Tibial artery (tissue), 4 donors: ENCODE data around the gene MSANTD3.
"Not testable (repeated sequence)": the region's sequence is repeated elsewhere in the genome, so short reads cannot be mapped to it uniquely, and the experiment has no call there.

Source experiments
- DNase-seq, 2 donors: peaks; one replicate each; pipeline ENCODE4 v3.0.0-alpha.2; 2019
- H3K27ac ChIP-seq, 2 donors: fragments of 200-600 bp; sonication (generic) in 1 of 2; 1 replicate in 1 of 2; 2 replicates in 1 of 2; pipeline ENCODE4 v1.5.1; 2018 to 2019; ENCODE audit warnings: mild to moderate bottlenecking in 1 of 2
- H3K27me3 ChIP-seq, 2 donors: fragments of 200-600 bp; sonication (generic) in 1 of 2; one replicate each; pipeline versions ENCODE4 v1.5.1 to v1.6.0; 2016 to 2019
- H3K36me3 ChIP-seq, 3 donors: fragments of 200-600 bp; sonication (generic) in 2 of 3; one replicate each; pipeline ENCODE4 v1.5.1; 2016 to 2019; ENCODE audit warnings: mild to moderate bottlenecking in 2 of 3
- H3K4me1 ChIP-seq, 4 donors: fragments of 200-600 bp; sonication (generic) in 2 of 4; 1 replicate in 3 of 4; 2 replicates in 1 of 4; pipeline ENCODE4 v1.5.1; 2016 to 2019
- H3K4me3 ChIP-seq, 2 donors: fragments of 200-600 bp; sonication (generic) in 1 of 2; 1 replicate in 1 of 2; 2 replicates in 1 of 2; pipeline ENCODE4 v1.5.1; 2018 to 2019; ENCODE audit warnings: mild to moderate bottlenecking in 2 of 2
- H3K9me3 ChIP-seq, 3 donors: fragments of 200-600 bp; sonication (generic) in 1 of 3; one replicate each; pipeline ENCODE4 v1.5.1; 2016 to 2019
- intact Hi-C: fragments of 100-400 bp; cut with DNase I; formaldehyde crosslinking; loops from one replicate; pipeline ENCODE4 v1.15.0; 2023; ENCODE audit warnings: low total_unique reads
- TF ChIP-seq, protein P1 (sequence below), 2 experiments: fragments of 200-600 bp in 1 of 2; fragments of 450-650 bp in 1 of 2; IDR thresholded peaks; one replicate each; pipeline ENCODE4 v1.5.1; 2017 to 2019; ENCODE audit warnings: antibody characterized with exemption in 2 of 2, mild to moderate bottlenecking in 1 of 2, moderate library complexity in 1 of 2

The MSANTD3 gene, protein sequence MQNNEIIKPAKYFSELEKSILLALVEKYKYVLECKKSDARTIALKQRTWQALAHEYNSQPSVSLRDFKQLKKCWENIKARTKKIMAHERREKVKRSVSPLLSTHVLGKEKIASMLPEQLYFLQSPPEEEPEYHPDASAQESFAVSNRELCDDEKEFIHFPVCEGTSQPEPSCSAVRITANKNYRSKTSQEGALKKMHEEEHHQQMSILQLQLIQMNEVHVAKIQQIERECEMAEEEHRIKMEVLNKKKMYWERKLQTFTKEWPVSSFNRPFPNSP

DNA sequence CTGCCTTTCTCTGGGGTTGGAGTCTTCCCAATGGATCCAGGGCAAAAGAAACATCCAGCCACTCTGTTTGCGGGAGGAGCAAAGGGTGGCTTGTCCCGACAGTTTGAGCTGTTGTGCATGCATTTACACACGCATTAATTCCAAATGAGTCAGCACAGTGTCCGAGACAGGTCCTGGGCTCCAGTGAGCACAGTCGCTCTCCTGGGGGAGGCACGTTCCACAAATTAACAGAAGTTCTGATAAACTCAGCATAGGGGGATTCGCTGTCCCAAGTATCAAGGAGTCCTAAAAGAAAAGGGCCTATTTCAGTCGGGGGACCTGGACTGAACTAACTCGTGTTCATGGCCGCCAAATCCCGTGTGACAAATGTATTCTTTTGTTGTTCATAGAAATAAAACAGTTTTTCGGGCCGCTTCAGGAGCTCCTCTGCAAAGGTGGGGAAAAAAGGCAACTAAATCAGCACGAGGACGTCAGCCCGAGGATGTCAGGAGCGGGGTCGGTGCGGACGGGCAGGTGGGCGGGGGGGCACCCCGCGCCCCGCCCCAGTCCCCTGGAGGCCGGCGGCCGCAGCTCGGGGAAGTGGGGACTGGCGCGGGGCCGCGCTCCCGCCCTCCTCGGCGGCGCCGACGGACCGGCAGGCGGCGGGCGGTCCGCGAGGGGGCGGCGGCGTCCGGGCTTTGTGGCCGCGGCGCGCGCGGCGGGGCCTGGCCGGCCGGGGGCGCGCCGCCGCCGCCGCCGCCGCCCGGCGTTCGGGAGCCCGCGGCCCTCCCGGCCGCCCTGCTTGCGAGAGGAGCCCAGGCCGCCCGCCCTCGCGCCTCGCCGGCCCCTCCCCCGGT is at the start of gene MSANTD3:
Gene MSANTD3 (plus strand): TSS at position 614 of the 836 bp plus-strand sequence. CDS start 14,796 bp downstream, outside the sequence.
- intact Hi-C loops, result loop anchor here (5.0 kb wide), 2 partner anchors 74 to 609 kb away; partner anchors contain the start of gene TEX10
- H3K27me3 ChIP-seq, result peaks cover 0 to 3% of the 10 kb centered on the region in 2 donors
- peak; percentile 35 to 81 for DNase-seq
- peak within 1 kb of the TSS; percentile 84 to 88 for H3K27ac ChIP-seq
- H3K9me3 ChIP-seq, result no peaks in the 10 kb centered on the region
- H3K36me3 ChIP-seq, result no peaks in the 10 kb centered on the region
- H3K4me3 ChIP-seq, result peak within 1 kb of the TSS; percentile 65
- TF ChIP-seq, protein P1, sequence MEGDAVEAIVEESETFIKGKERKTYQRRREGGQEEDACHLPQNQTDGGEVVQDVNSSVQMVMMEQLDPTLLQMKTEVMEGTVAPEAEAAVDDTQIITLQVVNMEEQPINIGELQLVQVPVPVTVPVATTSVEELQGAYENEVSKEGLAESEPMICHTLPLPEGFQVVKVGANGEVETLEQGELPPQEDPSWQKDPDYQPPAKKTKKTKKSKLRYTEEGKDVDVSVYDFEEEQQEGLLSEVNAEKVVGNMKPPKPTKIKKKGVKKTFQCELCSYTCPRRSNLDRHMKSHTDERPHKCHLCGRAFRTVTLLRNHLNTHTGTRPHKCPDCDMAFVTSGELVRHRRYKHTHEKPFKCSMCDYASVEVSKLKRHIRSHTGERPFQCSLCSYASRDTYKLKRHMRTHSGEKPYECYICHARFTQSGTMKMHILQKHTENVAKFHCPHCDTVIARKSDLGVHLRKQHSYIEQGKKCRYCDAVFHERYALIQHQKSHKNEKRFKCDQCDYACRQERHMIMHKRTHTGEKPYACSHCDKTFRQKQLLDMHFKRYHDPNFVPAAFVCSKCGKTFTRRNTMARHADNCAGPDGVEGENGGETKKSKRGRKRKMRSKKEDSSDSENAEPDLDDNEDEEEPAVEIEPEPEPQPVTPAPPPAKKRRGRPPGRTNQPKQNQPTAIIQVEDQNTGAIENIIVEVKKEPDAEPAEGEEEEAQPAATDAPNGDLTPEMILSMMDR (IDR thresholded peaks at IDR 0.05), result peak; percentile 20 to 49
- peaks cover 0 to 38% (median 19%) of the 10 kb centered on the region in 4 donors for H3K4me1 ChIP-seq

DNA sequence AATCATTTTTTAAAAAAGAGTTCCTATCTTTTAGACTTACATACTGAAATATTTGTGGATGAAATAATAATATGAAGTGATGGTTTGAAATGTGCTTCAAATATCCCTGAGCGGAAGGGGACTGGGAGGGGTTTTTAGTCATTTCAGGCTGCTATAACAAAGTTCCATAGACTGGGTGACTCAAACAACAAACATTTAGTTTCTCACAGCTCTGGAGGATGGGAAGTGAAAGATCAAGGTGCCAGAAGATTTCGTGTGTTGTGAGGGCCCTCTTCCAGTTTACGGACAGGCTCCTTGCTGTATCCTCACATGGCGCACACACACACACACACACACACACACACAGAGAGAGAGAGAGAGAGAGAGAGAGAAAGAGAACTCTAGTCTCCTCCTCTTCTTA is 47.1 kb upstream of the MSANTD3 start:
- TF ChIP-seq, protein P1 (IDR thresholded peaks at IDR 0.05), result no peak
- Histone ChIP-seq H3K36me3 (no peaks in the 10 kb centered on the region), H3K4me3 (no peak overlapping the region), H3K27me3 (no peaks in the 10 kb centered on the region), H3K9me3 (peaks cover 0 to 6% (median 0%) of the 10 kb centered on the region in 3 donors), H3K4me1 (no peaks in the 10 kb centered on the region), H3K27ac (no peak overlapping the region)
- intact Hi-C loops, result no loop called here
- DNase-seq, result no peak

DNA sequence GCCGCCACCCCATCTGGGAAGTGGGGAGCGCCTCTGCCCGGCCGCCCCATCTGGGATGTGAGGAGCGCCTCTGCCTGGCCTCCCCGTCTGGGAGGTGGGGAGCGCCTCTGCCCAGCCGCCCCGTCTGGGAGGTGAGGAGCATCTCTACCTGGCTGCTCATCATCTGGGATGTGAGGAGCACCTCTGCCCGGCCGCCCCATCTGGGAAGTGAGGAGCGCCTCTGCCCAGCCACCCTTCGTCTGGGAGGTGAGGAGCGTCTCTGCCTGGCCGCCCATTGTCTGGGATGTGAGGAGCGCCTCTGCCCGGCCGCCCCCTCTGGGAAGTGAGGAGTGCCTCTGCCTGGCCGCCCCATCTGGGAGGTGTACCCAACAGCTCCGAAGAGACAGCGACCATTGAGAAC is 34.0 kb upstream of the MSANTD3 start:
- H3K27ac ChIP-seq, H3K4me3 ChIP-seq, H3K27me3 ChIP-seq, H3K4me1 ChIP-seq, DNase-seq, H3K9me3 ChIP-seq, intact Hi-C loops, H3K36me3 ChIP-seq: not testable (repeated sequence)

DNA sequence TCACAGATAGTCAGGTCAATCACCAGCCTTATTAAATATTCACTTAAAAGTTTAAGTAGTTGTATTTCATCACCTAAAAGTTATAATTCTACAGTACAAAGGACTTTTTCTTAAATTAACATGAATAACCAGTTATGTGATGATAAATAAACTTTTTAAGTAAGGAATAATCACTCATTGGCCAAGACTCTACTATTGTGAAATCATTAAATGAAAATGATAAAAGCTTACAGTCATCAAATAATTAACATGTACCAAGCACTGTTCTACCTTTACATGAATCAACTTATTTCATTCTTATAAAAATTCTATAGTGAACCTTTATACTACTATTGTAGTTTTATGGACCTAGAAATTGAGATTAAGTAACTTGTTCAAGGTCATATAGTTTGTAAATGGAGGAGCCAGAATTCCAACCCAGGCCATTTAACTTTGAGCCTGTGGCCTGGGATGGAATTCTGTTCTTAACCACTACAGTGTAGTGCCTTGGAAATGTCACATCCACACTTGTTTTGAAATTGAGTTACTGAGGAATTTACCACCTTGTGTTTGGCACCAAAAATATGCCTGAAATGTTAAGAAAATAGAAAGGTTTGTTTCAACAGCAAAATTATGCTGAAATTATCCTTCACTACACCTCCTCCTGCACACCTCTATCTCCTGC is 32.8 kb upstream of the MSANTD3 start:
- Histone ChIP-seq H3K9me3 (no peaks in the 10 kb centered on the region), H3K4me3 (no peak overlapping the region), H3K36me3 (peaks cover 0 to 9% (median 4%) of the 10 kb centered on the region in 3 donors), H3K4me1 (no peaks in the 10 kb centered on the region), H3K27me3 (no peaks in the 10 kb centered on the region), H3K27ac (no peak overlapping the region)
- TF ChIP-seq, protein P1 (IDR thresholded peaks at IDR 0.05), result no peak
- no peak for DNase-seq
- intact Hi-C loops, result no loop called here

DNA sequence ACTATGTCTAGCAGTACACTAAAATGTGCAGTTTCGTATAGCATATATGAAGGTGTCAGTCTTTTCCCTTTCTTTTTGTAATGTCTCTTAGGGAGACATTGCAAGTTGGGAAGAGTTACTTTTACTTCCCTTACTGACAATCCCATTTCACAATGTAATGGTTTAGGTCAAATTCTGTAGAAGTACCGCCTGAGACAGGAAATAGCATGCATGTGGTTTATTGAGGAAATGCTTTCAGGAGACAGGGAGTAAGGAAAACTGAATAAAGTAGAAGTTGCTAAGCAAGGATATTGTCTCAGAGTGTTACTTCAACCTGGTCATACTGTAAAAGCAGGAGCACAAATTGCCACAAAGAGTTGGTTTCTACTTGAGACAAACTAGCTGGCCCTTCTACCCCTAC is 32.1 kb upstream of the MSANTD3 start:
- H3K36me3 ChIP-seq, result peaks cover 0 to 9% (median 4%) of the 10 kb centered on the region in 3 donors
- intact Hi-C loops, result no loop called here

More for the DNA sequence above, 32.1 kb upstream of the MSANTD3 start:
- TF ChIP-seq, protein P1 (IDR thresholded peaks at IDR 0.05), result no peak
- Histone ChIP-seq H3K9me3 (no peaks in the 10 kb centered on the region), H3K27ac (no peak overlapping the region), H3K4me1 (no peaks in the 10 kb centered on the region), H3K4me3 (no peak overlapping the region), H3K27me3 (no peaks in the 10 kb centered on the region)
- DNase-seq, result no peak
